Ascending aorta (tissue), 2 donors: ENCODE results near the gene CYFIP2. TPM values are rescaled to one million over a fixed set of nuclear protein-coding genes. Genes with fewer than 3 reads are reported as not detected.

Experiments used
- DNase-seq, 2 donors: peaks; one replicate each; pipeline ENCODE4 v3.0.0-alpha.2; 2019; ENCODE audit warnings: low spot score in 2 of 2
- H3K27ac ChIP-seq, 2 donors: fragments of 200-600 bp; sonication (generic); one replicate each; pipeline ENCODE4 v1.5.1; 2016 to 2017; ENCODE audit warnings: mild to moderate bottlenecking in 1 of 2
- H3K27me3 ChIP-seq: fragments of 200-600 bp; sonication (generic); one replicate; pipeline ENCODE4 v1.5.1; 2017
- H3K36me3 ChIP-seq, 2 donors: fragments of 200-600 bp; sonication (generic); one replicate each; pipeline ENCODE4 v1.5.1; 2016
- H3K4me1 ChIP-seq, 2 donors: fragments of 200-600 bp; sonication (generic); one replicate each; pipeline ENCODE4 v1.5.1; 2016 to 2017; ENCODE audit warnings: mild to moderate bottlenecking in 1 of 2
- H3K4me3 ChIP-seq, 2 donors: fragments of 200-600 bp; sonication (generic); one replicate each; pipeline ENCODE4 v1.5.1; 2016 to 2017; ENCODE audit warnings: mild to moderate bottlenecking in 1 of 2
- H3K9me3 ChIP-seq, 2 donors: fragments of 200-600 bp; sonication (generic); one replicate each; pipeline ENCODE4 v1.5.1; 2016
- intact Hi-C: fragments of 100-400 bp; cut with DNase I; formaldehyde crosslinking; loops from one replicate; pipeline ENCODE4 v1.15.1; 2023
- total RNA-seq: library from RNA; depleted of rRNA; stranded (reverse); fragments of >200 nt; gene quantifications from one replicate; pipeline ENCODE4 v1.1.0, GENCODE V29; 2016
- TF ChIP-seq, protein P1 (sequence below), 3 experiments: fragments of 200-600 bp in 2 of 3; fragments of 450-650 bp in 1 of 3; sonication (generic) in 2 of 3; IDR thresholded peaks; one replicate each; pipeline ENCODE4 v1.5.1; 2016 to 2019; ENCODE audit warnings: antibody characterized with exemption in 3 of 3, mild to moderate bottlenecking in 1 of 3, moderate library complexity in 1 of 3

Gene CYFIP2
- total RNA-seq, 1 donor from 2014 or later, result 78.1 TPM

DNA sequence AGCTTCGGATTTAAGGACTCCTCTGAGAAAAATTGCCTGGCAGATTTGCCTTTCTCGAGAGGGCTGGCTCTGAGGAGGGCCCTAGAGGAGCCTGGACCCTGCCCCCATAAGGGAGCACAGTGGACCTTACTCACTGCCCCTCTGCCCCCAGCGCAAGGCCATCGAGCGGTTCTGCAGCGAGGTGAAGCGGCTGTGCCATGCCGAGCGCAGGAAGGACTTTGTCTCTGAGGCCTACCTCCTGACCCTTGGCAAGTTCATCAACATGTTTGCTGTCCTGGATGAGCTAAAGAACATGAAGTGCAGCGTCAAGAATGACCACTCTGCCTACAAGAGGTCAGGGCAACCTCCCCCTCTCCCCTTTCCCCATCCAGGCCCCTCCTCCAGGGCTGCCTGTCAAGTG lies 34.6 kb downstream of the CYFIP2 start:
- H3K4me1 ChIP-seq, result no peaks in the 10 kb centered on the region
- no peak for DNase-seq
- intact Hi-C loops, result no loop called here
- no peak overlapping the region for H3K4me3 ChIP-seq
- TF ChIP-seq, protein P1, sequence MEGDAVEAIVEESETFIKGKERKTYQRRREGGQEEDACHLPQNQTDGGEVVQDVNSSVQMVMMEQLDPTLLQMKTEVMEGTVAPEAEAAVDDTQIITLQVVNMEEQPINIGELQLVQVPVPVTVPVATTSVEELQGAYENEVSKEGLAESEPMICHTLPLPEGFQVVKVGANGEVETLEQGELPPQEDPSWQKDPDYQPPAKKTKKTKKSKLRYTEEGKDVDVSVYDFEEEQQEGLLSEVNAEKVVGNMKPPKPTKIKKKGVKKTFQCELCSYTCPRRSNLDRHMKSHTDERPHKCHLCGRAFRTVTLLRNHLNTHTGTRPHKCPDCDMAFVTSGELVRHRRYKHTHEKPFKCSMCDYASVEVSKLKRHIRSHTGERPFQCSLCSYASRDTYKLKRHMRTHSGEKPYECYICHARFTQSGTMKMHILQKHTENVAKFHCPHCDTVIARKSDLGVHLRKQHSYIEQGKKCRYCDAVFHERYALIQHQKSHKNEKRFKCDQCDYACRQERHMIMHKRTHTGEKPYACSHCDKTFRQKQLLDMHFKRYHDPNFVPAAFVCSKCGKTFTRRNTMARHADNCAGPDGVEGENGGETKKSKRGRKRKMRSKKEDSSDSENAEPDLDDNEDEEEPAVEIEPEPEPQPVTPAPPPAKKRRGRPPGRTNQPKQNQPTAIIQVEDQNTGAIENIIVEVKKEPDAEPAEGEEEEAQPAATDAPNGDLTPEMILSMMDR (IDR thresholded peaks at IDR 0.05), result no peak
- no peaks in the 10 kb centered on the region for H3K9me3 ChIP-seq
- no peak overlapping the region for H3K27ac ChIP-seq
- H3K36me3 ChIP-seq, result peaks cover 6 to 26% of the 10 kb centered on the region in 2 donors
- H3K27me3 ChIP-seq, result no peaks in the 10 kb centered on the region

DNA sequence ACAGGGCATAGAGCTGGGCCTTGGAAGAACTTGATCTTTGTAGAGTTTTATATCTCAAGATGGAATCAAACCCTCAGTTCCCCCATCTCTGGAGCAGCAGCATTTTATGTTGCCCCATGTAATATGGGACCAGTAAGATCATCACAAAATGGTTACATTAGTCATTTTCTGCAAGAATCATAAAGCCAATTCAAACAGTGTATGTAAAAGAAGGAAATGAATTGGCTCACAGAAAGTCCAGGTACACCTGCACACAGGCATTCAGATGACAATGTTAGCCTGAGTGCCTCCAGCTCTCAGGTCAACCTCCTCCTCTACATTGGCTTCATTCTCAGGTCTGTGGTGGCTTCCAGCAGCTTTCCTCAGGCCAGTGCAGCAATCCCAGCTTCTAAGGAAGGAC lies 35.1 kb downstream of the CYFIP2 start:
- no peaks in the 10 kb centered on the region for H3K27me3 ChIP-seq
- no peaks in the 10 kb centered on the region for H3K9me3 ChIP-seq
- TF ChIP-seq, protein P1 (IDR thresholded peaks at IDR 0.05), result no peak
- no peak for DNase-seq
- H3K4me1 ChIP-seq, result no peaks in the 10 kb centered on the region
- intact Hi-C loops, result no loop called here
- H3K27ac ChIP-seq, result no peak overlapping the region
- H3K4me3 ChIP-seq, result no peak overlapping the region
- peaks cover 6 to 26% of the 10 kb centered on the region in 2 donors for H3K36me3 ChIP-seq

DNA sequence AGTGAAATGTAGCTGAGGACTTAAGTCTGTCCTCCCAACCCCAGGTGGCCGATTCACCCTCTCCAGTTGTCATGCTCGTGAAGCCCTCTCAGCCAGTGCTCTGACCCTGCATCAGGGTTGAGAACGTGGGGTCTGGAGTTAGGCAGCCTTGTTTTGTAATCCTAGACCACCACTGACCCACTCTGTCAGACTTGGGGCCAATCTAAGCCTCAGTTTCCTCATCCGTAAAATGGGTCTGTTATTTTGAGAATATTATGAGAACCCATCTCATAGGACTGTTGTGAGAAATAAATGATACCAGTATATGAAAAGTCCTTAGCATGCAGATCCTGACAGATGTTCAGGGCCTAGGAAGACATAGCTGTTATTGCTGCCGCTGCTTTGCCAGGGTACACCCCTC lies 37.1 kb downstream of the CYFIP2 start:
- intact Hi-C loops, result no loop called here
- H3K4me3 ChIP-seq, result no peak overlapping the region
- no peaks in the 10 kb centered on the region for H3K27me3 ChIP-seq
- no peak overlapping the region for H3K27ac ChIP-seq
- TF ChIP-seq, protein P1 (IDR thresholded peaks at IDR 0.05), result no peak
- no peaks in the 10 kb centered on the region for H3K4me1 ChIP-seq
- no peaks in the 10 kb centered on the region for H3K9me3 ChIP-seq
- H3K36me3 ChIP-seq, result peaks cover 6 to 21% of the 10 kb centered on the region in 2 donors
- DNase-seq, result no peak

DNA sequence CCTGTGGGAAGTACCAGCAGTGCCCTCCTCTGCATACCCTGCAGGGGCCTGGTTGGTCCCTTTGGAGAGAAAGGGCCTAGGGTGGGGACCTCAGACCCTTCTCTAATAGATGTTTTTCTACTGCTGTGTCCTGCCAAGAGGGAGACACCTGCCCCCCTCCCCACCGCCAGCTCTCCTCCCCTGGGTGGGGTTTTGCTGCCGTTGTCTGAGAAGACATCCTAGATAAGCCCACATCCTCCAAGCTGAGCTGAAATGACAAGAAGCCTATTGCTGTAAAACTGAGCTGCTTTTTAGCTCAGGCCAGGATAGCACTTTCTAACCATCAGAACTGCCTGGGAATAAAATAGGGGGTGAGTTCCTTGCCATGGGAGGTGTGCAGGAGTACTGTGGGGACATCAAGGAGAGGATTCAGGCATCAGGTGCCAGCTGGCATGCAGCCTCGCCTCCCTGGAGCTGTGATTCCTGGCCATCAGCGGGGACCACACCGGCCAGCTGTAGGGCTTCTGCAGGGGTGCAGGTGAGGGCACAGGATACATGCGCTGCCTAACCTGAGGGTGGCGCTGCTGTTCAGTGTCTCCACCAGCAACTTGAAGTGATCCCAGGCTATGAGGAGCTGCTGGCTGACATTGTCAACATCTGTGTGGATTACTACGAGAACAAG lies 37.9 kb downstream of the CYFIP2 start:
- H3K36me3 ChIP-seq, result peaks cover 6 to 21% of the 10 kb centered on the region in 2 donors
- no peaks in the 10 kb centered on the region for H3K27me3 ChIP-seq
- H3K9me3 ChIP-seq, result no peaks in the 10 kb centered on the region
- TF ChIP-seq, protein P1 (IDR thresholded peaks at IDR 0.05), result no peak
- DNase-seq, result no peak
- H3K27ac ChIP-seq, result no peak overlapping the region
- H3K4me3 ChIP-seq, result no peak overlapping the region
- no peaks in the 10 kb centered on the region for H3K4me1 ChIP-seq
- intact Hi-C loops, result no loop called here

GRCh38 chr5:157306081-157306480 lies 40.2 kb downstream of the CYFIP2 start:
- intact Hi-C loops, result no loop called here
- Histone ChIP-seq H3K27me3 (no peaks in the 10 kb centered on the region), H3K4me1 (no peaks in the 10 kb centered on the region), H3K27ac (no peak overlapping the region), H3K9me3 (no peaks in the 10 kb centered on the region), H3K4me3 (no peak overlapping the region), H3K36me3 (peaks cover 6 to 15% of the 10 kb centered on the region in 2 donors)
- no peak for DNase-seq
- TF ChIP-seq, protein P1 (IDR thresholded peaks at IDR 0.05), result no peak
